Immature natural killer cell (primary cell): ENCODE results near the gene AGBL2. TPM values are rescaled to one million over a fixed set of nuclear protein-coding genes. Genes with fewer than 3 reads are reported as not detected.
A peak's percentile ranks its signal among the peaks of the same experiment; 100 is the strongest.
"Not testable (repeated sequence)": the region's sequence is repeated elsewhere in the genome, so short reads cannot be mapped to it uniquely, and the experiment has no call there.

Experiments
- DNase-seq, 3 donors: peaks; one replicate each; pipeline ENCODE4 v3.0.0; 2022; ENCODE audit warnings: mixed read lengths in 1 of 3
- H3K27ac Mint-ChIP-seq, 6 donors: one replicate each; pipeline ENCODE4 v1.8.0; 2020; ENCODE audit warnings: mixed read lengths in 6 of 6, mild to moderate bottlenecking in 5 of 6, inconsistent platforms in 4 of 6, moderate library complexity in 3 of 6
- H3K27me3 Mint-ChIP-seq, 3 donors: one replicate each; pipeline ENCODE4 v1.8.0; 2020 to 2021; ENCODE audit warnings: low read depth in 3 of 3, mild to moderate bottlenecking in 3 of 3, mixed read lengths in 3 of 3, moderate library complexity in 3 of 3, inconsistent platforms in 1 of 3
- H3K36me3 Mint-ChIP-seq, 3 donors: one replicate each; pipeline ENCODE4 v1.8.0; 2020; ENCODE audit warnings: mixed read lengths in 3 of 3, inconsistent platforms in 2 of 3, mild to moderate bottlenecking in 2 of 3
- H3K4me1 Mint-ChIP-seq, 2 donors: one replicate each; pipeline ENCODE4 v1.8.0; 2020; ENCODE audit warnings: inconsistent platforms in 2 of 2, mild to moderate bottlenecking in 2 of 2, mixed read lengths in 2 of 2, moderate library complexity in 1 of 2
- H3K4me3 Mint-ChIP-seq, 5 donors: one replicate each; pipeline ENCODE4 v1.8.0; 2020; ENCODE audit warnings: mild to moderate bottlenecking in 5 of 5, mixed read lengths in 5 of 5, inconsistent platforms in 3 of 5, moderate library complexity in 3 of 5
- H3K9me3 Mint-ChIP-seq, 6 donors: one replicate each; pipeline ENCODE4 v1.8.0; 2020; ENCODE audit warnings: mild to moderate bottlenecking in 6 of 6, mixed read lengths in 6 of 6, inconsistent platforms in 4 of 6, moderate library complexity in 3 of 6
- polyA plus RNA-seq, 3 donors: library from polyadenylated mRNA; unstranded; fragments of 300-500 nt; fragmentation: Illumina TruSeq; gene quantifications; one replicate each; pipeline ENCODE4 v1.2.3, GENCODE V29; 2021

Gene AGBL2
- polyA plus RNA-seq, 3 donors from 2014 or later, result 1.1 to 4.3 (median 1.9) TPM

DNA sequence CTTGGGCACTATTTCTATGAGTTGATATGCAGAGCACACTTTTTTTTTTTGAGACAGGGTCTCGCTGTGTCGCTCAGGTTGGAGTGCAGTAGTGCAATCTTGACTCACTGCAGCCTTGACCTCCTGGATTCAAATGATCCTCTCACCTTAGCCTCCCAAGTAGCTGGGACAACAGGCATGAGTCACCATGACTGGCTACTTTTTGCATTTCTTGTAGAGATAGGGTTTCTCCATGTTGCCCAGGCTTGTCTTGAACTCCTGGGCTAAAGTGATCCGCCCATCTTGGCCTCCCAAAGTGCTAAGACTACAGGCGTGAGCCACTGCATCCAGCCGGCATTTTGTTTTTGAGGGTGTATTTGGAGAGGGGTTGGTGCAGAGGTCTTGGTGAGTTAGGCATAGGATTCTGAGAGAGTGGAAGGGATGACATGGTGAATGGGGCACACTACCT lies 42.9 kb downstream of the AGBL2 start:
- Mint-ChIP-seq H3K27ac (no peak overlapping the region), H3K4me1 (no peaks in the 10 kb centered on the region)

DNA sequence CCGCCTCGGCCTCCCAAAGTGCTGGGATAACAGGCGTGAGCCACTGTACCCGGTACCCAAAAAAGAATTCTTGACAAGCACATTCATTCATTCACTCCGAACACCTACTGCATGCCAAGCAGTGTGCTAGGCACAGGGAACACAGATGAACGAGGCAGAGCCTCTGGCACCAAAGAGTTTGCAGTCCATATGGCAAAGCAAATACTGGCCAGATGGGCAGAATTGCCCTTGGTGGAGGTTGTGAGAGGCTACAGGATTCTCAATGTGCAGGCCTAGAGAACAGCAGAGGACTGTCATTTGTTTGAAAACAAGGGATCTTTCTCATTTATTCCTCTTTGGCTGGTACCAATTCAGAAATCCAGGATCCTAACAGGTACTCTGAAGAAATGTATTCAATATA lies 45.3 kb downstream of the AGBL2 start:
- no peak for DNase-seq
- peaks cover 0 to 2% (median 0%) of the 10 kb centered on the region in 3 donors for H3K27me3 Mint-ChIP-seq
- no peak overlapping the region for H3K4me3 Mint-ChIP-seq
- no peaks in the 10 kb centered on the region for H3K4me1 Mint-ChIP-seq
- H3K27ac Mint-ChIP-seq, result no peak overlapping the region
- H3K9me3 Mint-ChIP-seq, result no peaks in the 10 kb centered on the region
- peaks cover 0 to 5% (median 0%) of the 10 kb centered on the region in 3 donors for H3K36me3 Mint-ChIP-seq

More for the DNA sequence above, 42.9 kb downstream of the AGBL2 start:
- H3K4me3 Mint-ChIP-seq, result no peak overlapping the region
- peaks cover 0 to 2% (median 0%) of the 10 kb centered on the region in 3 donors for H3K27me3 Mint-ChIP-seq
- peaks cover 0 to 3% (median 0%) of the 10 kb centered on the region in 3 donors for H3K36me3 Mint-ChIP-seq
- no peak for DNase-seq
- H3K9me3 Mint-ChIP-seq, result no peaks in the 10 kb centered on the region

DNA sequence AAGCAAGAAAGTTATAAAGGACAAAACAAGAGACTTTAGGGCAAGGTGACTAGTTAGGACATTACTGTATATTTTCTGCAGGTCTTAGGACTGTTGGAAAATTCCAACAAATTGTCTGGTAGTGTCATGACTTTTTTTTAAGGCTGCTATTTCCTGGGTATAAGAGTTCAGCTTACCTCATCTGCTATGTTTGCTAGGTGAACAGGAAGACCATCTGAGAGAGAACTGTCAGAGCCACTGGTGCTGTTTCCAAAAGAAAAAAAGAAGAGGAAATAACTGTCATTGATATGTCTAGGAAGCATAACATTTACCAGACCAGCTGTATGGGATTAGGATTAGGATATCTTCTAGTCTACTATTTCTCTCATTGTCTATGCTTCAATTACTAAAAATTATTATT lies 46.5 kb downstream of the AGBL2 start:
- H3K4me1 Mint-ChIP-seq, result no peaks in the 10 kb centered on the region
- no peaks in the 10 kb centered on the region for H3K27me3 Mint-ChIP-seq
- H3K4me3 Mint-ChIP-seq, result no peak overlapping the region
- DNase-seq, result no peak
- H3K36me3 Mint-ChIP-seq, result peaks cover 0 to 5% (median 0%) of the 10 kb centered on the region in 3 donors
- no peak overlapping the region for H3K27ac Mint-ChIP-seq
- H3K9me3 Mint-ChIP-seq, result no peaks in the 10 kb centered on the region

DNA sequence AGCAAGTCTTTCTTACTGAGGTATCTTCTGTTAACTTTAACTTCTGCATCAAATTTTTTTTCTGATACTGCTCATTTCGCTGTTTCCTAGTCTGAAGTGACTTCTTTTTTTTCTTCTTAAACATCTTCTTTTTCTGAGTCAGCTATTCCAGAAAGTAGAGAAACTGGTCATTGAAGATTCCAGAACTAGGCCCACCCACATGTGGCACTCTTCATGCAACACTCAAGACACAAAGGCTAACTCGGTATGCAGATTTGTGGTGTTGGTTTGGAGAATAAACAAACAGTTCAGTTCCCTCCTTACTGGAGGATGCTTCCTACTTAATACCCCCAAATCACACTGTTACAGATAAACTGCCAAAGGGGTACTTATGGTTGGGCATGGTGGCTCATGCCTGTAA lies 47.6 kb downstream of the AGBL2 start:
- peaks cover 0 to 5% (median 0%) of the 10 kb centered on the region in 3 donors for H3K36me3 Mint-ChIP-seq
- H3K9me3 Mint-ChIP-seq, result no peaks in the 10 kb centered on the region
- no peaks in the 10 kb centered on the region for H3K27me3 Mint-ChIP-seq
- DNase-seq, result no peak
- H3K4me1 Mint-ChIP-seq, result no peaks in the 10 kb centered on the region
- H3K4me3 Mint-ChIP-seq, result no peak overlapping the region
- no peak overlapping the region for H3K27ac Mint-ChIP-seq

DNA sequence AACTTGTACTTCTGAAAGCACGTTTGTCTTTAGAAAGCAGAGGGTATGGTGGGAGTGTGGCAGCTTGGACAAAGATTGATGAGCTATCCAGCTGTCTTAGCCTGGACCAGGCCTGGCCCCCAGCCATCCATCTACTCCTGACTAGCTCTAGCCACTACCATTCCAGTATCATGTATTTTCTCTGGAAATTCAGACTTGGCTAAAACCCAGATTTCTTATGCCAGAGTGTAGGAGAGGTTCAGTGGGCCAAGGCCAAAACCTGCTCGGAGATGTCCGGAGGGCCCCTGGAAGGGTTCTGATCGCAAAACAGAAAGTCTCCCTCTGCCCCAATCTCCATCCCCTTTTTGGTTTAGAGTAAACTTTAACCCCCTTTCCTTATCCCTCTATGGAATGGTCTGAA lies 48.0 kb downstream of the AGBL2 start:
- H3K4me1 Mint-ChIP-seq, result no peaks in the 10 kb centered on the region
- H3K27me3 Mint-ChIP-seq, result peaks cover 0 to 3% (median 0%) of the 10 kb centered on the region in 3 donors
- no peak for DNase-seq
- H3K27ac Mint-ChIP-seq, result no peak overlapping the region
- H3K9me3 Mint-ChIP-seq, result no peaks in the 10 kb centered on the region
- no peak overlapping the region for H3K4me3 Mint-ChIP-seq
- H3K36me3 Mint-ChIP-seq, result peaks cover 0 to 5% (median 0%) of the 10 kb centered on the region in 3 donors

DNA sequence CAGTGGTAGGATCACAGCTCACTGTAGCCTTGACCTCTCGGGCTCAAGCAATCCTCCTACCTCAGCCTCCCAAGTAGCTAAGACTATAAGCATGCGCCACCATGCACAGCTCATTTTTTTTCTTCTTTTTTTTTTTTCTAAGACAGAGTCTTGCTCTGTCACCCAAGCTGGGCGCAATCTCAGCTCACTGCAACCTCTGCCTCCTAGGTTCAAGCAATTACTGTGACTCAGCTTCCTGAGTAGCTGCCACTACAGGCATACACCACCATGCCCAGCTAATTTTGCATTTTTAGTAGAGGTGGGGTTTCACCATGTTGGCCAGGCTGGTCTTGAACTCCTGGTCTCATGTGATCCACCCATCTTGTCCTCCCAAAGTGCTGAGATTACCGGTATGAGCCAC lies 50.2 kb downstream of the AGBL2 start:
- not testable (repeated sequence) for H3K36me3 Mint-ChIP-seq, H3K4me3 Mint-ChIP-seq, H3K4me1 Mint-ChIP-seq, H3K27me3 Mint-ChIP-seq, DNase-seq, H3K27ac Mint-ChIP-seq, H3K9me3 Mint-ChIP-seq

DNA sequence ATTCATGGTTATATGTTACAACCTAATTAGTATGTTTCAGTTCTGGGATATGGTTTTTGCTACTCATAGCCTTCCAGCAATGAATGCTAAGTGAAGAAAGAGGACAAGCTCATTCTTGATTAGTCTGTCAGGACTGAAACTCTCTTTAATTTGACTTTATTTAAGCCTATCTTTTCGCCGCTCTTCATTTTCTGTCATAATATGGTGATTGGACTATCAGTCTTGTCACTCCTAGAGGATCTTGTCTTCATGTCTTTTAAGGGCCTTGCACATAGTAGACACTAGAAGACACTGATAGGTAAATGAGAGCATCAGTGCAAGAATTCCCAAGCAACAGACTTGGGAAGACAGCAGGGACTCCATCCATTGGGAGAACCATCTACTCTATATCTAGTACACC lies 53.9 kb downstream of the AGBL2 start:
- peaks cover 0 to 3% (median 2%) of the 10 kb centered on the region in 3 donors for H3K27me3 Mint-ChIP-seq
- no peak overlapping the region for H3K27ac Mint-ChIP-seq
- no peaks in the 10 kb centered on the region for H3K4me1 Mint-ChIP-seq
- DNase-seq, result no peak
- no peaks in the 10 kb centered on the region for H3K36me3 Mint-ChIP-seq
- H3K9me3 Mint-ChIP-seq, result no peaks in the 10 kb centered on the region
- no peak overlapping the region for H3K4me3 Mint-ChIP-seq

DNA sequence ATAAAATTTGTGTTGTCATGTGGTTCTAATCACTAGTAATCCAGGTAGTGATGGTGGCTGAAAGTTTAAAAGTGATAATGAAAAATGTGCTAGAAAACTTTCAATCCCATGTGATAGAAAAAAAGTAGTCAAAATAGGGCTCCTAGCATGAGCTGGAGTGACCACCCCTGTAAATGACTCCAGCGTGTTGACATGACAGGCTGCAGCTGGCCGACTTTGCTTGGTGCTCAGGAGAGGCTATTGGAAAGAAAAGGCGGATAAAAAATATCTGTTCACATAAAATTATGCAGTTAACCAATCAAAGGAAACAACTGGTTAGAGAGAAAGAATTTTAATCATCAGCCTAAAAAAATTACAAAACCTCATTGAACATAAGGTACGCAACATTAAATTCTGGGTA lies 55.9 kb downstream of the AGBL2 start:
- Mint-ChIP-seq H3K9me3 (no peaks in the 10 kb centered on the region), H3K27ac (no peak overlapping the region), H3K4me1 (no peaks in the 10 kb centered on the region), H3K4me3 (no peak overlapping the region), H3K27me3 (peaks cover 0 to 3% (median 2%) of the 10 kb centered on the region in 3 donors), H3K36me3 (no peaks in the 10 kb centered on the region)
- no peak for DNase-seq

DNA sequence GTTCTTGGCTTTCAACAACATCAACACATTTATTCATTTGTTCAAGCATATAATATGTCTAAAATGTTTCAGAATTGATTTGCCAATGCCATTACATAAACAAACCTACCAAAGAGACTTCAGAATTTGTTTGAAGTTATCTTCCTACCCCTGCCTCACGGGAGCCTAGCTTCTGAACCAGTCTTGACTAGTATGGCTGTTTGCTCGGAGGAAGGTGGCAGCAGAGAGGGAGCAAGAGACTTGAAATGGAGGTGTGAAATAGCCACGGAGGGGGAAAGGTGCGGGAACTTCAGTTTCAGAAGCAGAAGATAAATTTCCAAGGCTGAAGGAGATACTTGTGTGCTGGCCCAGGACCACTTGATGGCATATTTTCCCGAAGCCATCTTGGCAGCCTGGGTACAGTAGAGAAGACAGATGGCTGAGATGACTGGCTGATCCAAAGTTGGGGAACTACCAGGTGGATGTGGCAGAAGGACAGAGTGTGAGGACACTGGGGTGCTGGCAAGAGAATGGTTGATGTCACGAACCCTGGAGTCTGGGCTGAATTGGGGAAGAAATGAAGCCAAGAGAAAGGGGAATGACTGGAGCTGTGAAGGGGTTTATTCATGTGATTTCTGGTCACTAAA lies 58.8 kb downstream of the AGBL2 start:
- no peak overlapping the region for H3K27ac Mint-ChIP-seq
- peaks cover 0 to 4% (median 0%) of the 10 kb centered on the region in 3 donors for H3K36me3 Mint-ChIP-seq
- DNase-seq, result no peak
- H3K9me3 Mint-ChIP-seq, result no peaks in the 10 kb centered on the region
- H3K27me3 Mint-ChIP-seq, result peaks cover 0 to 5% (median 0%) of the 10 kb centered on the region in 3 donors
- H3K4me3 Mint-ChIP-seq, result no peak overlapping the region
- H3K4me1 Mint-ChIP-seq, result no peaks in the 10 kb centered on the region

DNA sequence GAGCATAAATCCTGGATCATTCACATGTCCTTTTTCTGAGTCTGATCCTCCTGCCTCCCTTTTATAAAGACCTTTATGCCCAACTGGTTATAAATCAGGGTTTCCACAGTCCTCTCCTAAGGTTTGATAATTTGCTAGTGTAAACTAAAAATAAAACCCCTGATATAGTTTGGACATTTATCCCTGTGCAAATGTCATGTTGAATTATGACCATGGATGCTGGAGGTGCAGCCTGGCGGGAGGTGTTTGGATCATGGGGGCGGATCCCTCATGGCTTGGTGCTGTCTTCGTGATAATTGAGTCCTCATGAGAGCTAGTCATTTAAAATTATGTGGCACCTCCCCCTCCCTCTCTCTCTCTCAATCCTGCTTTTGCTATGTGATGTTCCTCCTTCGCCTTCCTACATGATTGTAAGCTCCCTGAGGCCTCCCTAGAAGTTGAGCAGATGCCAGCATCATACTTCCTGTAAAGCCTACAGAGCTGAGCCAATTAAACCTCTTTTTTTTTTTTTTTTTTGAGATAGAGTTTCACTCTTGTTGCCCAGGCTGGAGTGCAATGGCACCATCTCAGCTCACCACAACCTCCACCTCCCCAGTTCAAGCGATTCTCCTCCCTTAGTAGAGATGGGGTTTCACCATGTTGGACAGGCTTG lies 63.2 kb downstream of the AGBL2 start:
- H3K27ac Mint-ChIP-seq, result no peak overlapping the region
- no peaks in the 10 kb centered on the region for H3K4me1 Mint-ChIP-seq
- H3K27me3 Mint-ChIP-seq, result peaks cover 0 to 4% (median 0%) of the 10 kb centered on the region in 3 donors
- H3K36me3 Mint-ChIP-seq, result peaks cover 0 to 4% (median 0%) of the 10 kb centered on the region in 3 donors
- H3K9me3 Mint-ChIP-seq, result no peaks in the 10 kb centered on the region
- no peak for DNase-seq
- H3K4me3 Mint-ChIP-seq, result no peak overlapping the region

DNA sequence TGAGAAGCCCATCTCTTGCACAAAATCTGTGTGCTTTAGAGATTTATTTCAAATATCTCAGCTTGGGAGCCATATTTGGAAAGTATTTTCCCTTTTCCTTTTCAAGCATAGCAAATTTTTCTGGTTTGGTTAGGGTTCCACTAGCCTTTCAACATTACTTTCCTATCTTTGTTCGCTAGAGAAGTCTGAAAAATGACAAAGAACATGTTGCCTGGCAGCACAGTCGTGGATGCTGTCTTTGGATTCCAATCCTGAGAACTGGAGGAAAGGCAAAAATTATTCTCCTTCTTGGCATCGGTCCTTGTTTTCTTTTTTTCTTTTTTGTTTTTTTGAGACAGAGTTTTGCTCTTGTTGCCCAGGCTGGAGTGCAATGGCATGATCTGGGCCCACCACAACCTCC lies 65.9 kb downstream of the AGBL2 start:
- H3K4me3 Mint-ChIP-seq, result no peak overlapping the region

DNA sequence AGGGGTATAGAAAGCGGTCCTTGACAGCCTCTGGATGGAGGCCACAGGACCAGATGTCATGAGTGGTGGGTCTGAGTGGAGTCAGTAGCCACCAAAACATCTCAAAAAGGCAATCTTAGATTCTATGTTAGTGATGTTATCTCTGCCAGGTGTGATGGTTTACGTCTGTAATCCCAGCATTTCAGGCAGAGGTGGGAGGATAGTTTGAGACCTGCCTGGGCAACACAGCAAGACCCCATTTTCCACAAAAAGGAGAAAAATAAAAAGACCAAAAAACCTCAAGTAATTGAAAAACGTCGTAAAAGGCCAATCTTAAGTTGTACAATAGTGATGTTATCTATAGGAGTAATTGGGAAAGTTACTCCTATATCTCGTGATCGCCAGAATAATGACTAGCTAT lies 69.2 kb downstream of the AGBL2 start:
- Mint-ChIP-seq H3K4me3 (no peak overlapping the region), H3K4me1 (peaks cover 19 to 23% of the 10 kb centered on the region in 2 donors), H3K27ac (no peak overlapping the region), H3K9me3 (no peaks in the 10 kb centered on the region), H3K27me3 (peaks cover 0 to 2% (median 2%) of the 10 kb centered on the region in 3 donors), H3K36me3 (no peaks in the 10 kb centered on the region)
- no peak for DNase-seq

More for the DNA sequence above, 65.9 kb downstream of the AGBL2 start:
- Mint-ChIP-seq H3K27me3 (peaks cover 0 to 4% (median 2%) of the 10 kb centered on the region in 3 donors), H3K4me1 (no peaks in the 10 kb centered on the region), H3K9me3 (no peaks in the 10 kb centered on the region), H3K36me3 (peaks cover 0 to 4% (median 0%) of the 10 kb centered on the region in 3 donors), H3K27ac (no peak overlapping the region)
- no peak for DNase-seq

DNA sequence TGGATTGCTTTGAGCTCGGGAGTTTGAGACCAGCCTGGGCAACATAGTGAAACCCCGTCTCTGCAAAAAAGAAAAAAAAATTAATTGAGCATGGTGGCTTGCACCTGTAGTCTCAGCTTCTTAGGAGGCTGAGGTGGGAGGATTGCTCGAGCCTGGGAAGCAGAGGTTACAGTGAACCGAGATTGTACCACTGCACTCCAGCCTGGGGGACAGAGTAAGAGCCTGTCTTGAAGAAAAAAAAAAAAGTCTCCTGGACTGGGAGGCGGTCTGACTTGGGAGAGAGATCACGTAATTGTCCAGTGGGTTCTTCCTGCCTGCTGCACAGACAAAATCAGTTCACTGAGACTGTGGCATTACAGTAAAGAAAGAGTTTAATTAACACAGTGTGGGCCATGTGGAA lies 69.7 kb downstream of the AGBL2 start:
- no peaks in the 10 kb centered on the region for H3K9me3 Mint-ChIP-seq
- H3K27ac Mint-ChIP-seq, result no peak overlapping the region
- H3K36me3 Mint-ChIP-seq, result no peaks in the 10 kb centered on the region
- no peak for DNase-seq
- peaks cover 21 to 26% of the 10 kb centered on the region in 2 donors for H3K4me1 Mint-ChIP-seq
- H3K4me3 Mint-ChIP-seq, result no peak overlapping the region
- peaks cover 0 to 2% (median 2%) of the 10 kb centered on the region in 3 donors for H3K27me3 Mint-ChIP-seq

DNA sequence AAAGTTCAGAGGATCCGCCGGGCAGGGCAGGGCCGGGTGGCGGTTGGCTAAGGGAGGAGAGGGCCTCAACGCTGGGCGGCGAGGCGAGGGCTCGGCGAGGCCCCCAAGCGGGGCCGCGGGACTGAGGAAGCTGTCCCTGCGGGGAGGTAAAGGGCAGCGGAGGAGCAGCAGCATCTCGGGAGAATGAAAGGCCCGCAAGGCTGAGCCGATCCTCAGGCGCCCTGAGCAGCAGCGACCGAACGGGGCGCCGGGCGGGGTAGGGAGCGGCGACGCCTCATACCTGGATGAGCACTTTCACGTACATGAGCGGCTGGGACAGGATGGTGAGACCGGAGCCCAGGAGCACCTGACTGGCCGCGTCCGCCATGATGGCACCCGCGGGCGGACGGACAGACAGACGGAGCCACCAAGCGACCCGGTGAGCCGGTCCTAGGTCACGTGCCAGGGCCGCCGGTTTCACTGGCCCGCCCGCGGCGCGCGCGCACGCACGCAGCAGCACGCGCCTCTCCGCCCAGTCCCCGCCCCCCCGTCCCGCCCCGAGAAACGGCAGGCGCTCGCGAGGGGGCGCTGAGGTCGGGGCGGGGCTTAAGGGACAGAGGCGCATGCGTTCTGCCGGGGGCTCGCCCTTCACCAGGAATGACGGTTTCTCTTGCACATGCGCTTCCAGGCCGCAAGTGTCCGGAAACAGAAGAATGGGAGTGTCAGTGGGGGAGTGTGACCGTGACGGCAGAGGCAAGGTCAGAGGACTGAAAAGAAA lies 72.9 kb downstream of the AGBL2 start, which contains the start of gene MTCH2:
TSS of gene MTCH2 (minus strand) at position 461 of the 757 bp plus-strand sequence. CDS start at position 367, 94 bp downstream.
- Mint-ChIP-seq H3K36me3 (peaks cover 11 to 12% (median 12%) of the 10 kb centered on the region in 3 donors), H3K27me3 (peaks cover 0 to 2% (median 2%) of the 10 kb centered on the region in 3 donors), H3K9me3 (no peaks in the 10 kb centered on the region), H3K4me3 (peak within 1 kb of the TSS; percentile 93 to 99 (median 94)), H3K27ac (peak within 1 kb of the TSS; percentile 94 to 97 (median 96)), H3K4me1 (peaks cover 22 to 33% of the 10 kb centered on the region in 2 donors)
- DNase-seq, result peak; percentile 95 to 97 (median 96)
